GM12878 (cell line): ENCODE data around the gene PPP1R15A. TPM values are rescaled to one million over a fixed set of nuclear protein-coding genes. Genes with fewer than 3 reads are reported as not detected.

Experiments used
- CHD1 ChIP-seq: IDR thresholded peaks from 2 replicates; pipeline ENCODE4 v1.6.1; 2012; ENCODE audit warnings: low read depth, low read length, improper control_type of control experiment
- CHD2 ChIP-seq: IDR thresholded peaks from 2 replicates; pipeline ENCODE4 v1.6.1; 2011; ENCODE audit warnings: low read depth, low read length, improper control_type of control experiment, borderline replicate concordance
- CREM ChIP-seq: IDR thresholded peaks from 2 replicates; pipeline ENCODE4 v1.6.1; 2014; ENCODE audit warnings: antibody characterized with exemption, low read depth
- CTCF ChIP-seq, 3 experiments: IDR thresholded peaks in 2 of 3; conservative IDR thresholded peaks in 1 of 3; 2 replicates each; pipeline ENCODE4 v1.5.1; 2011; ENCODE audit warnings: low read depth in 3 of 3, low read length in 3 of 3, mild to moderate bottlenecking in 3 of 3, control low read depth in 2 of 3, moderate library complexity in 2 of 3, inconsistent platforms in 1 of 3, mixed read lengths in 1 of 3; ENCODE audit not compliant: control insufficient read depth in 2 of 3, insufficient read depth in 1 of 3; ENCODE audit errors: extremely low read depth in 1 of 3
- E2F8 ChIP-seq: fragments of 450-650 bp; IDR thresholded peaks from 2 replicates; pipeline ENCODE4 v1.6.1; 2018; ENCODE audit warnings: mild to moderate bottlenecking, low read depth, moderate library complexity; ENCODE audit not compliant: partially characterized antibody
- KDM1A ChIP-seq: fragments of 200-600 bp; sonication (generic); IDR thresholded peaks from 2 replicates; pipeline ENCODE4 v1.6.1; 2016; ENCODE audit warnings: borderline replicate concordance
- MEF2A ChIP-seq: IDR thresholded peaks from 2 replicates; pipeline ENCODE4 v1.6.1; 2011; ENCODE audit warnings: low read depth, mild to moderate bottlenecking, low read length, moderate library complexity; ENCODE audit not compliant: insufficient read depth
- MLLT1 ChIP-seq: fragments of 450-650 bp; IDR thresholded peaks from 2 replicates; pipeline ENCODE4 v1.6.1; 2016; ENCODE audit warnings: mild to moderate bottlenecking
- NFIC ChIP-seq: IDR thresholded peaks from 2 replicates; pipeline ENCODE4 v1.6.1; 2012; ENCODE audit warnings: low read depth, mild to moderate bottlenecking, inconsistent platforms, low read length, moderate library complexity
- NKRF ChIP-seq: fragments of 450-650 bp; conservative IDR thresholded peaks from 2 replicates; pipeline ENCODE4 v1.6.1; 2017; ENCODE audit warnings: mild to moderate bottlenecking, moderate library complexity
- PRDM15 ChIP-seq: fragments of 450-650 bp; formaldehyde crosslinking; IDR thresholded peaks from 2 replicates; pipeline ENCODE4 v1.4.0; 2020; ENCODE audit warnings: mild to moderate bottlenecking, moderate library complexity
- SIN3A ChIP-seq: IDR thresholded peaks from 2 replicates; pipeline ENCODE4 v1.6.1; 2012; ENCODE audit warnings: low read depth, low read length, improper control_type of control experiment
- SP1 ChIP-seq: IDR thresholded peaks from one replicate; pipeline ENCODE4 v1.6.1; 2011; ENCODE audit warnings: low read depth, low read length
- SREBF2 ChIP-seq: IDR thresholded peaks from 2 replicates; pipeline ENCODE4 v1.6.1; 2012; ENCODE audit warnings: mild to moderate bottlenecking, low read length
- SRF ChIP-seq, 2 experiments: IDR thresholded peaks; 2 replicates each; pipeline ENCODE4 v1.6.1; 2011; ENCODE audit warnings: low read depth in 2 of 2, low read length in 2 of 2, mild to moderate bottlenecking in 1 of 2, moderate library complexity in 1 of 2
- YY1 ChIP-seq: IDR thresholded peaks from 2 replicates; pipeline ENCODE4 v1.6.1; 2011; ENCODE audit warnings: low read depth, mild to moderate bottlenecking, low read length
- ZNF622 ChIP-seq: fragments of 450-650 bp; IDR thresholded peaks from 2 replicates; pipeline ENCODE4 v1.6.1; 2017; ENCODE audit warnings: mild to moderate bottlenecking, inconsistent platforms
- polyA plus RNA-seq, 11 experiments: library from polyadenylated mRNA; depleted of rRNA in 4 of 11; unstranded in 6 of 11; stranded (reverse) in 5 of 11; fragments of >200 nt; fragmentation: Nextera tagmentation in 4 of 11; fragmentation: Illumina TruSeq in 1 of 11; extraction: Ambion mirVana in 4 of 11; extraction: Trizol in 1 of 11; gene quantifications; 1 replicate in 1 of 11; 2 replicates in 10 of 11; pipeline versions ENCODE4 v1.2.1 to v1.2.3, GENCODE V29; 2011 to 2016; ENCODE audit warnings: inconsistent platforms in 2 of 11, missing spikeins in 2 of 11, low read depth in 1 of 11
- total RNA-seq, 4 experiments: library from RNA; depleted of rRNA in 3 of 4; stranded (reverse); fragments of >200 nt in 3 of 4; fragmentation: Illumina TruSeq in 1 of 4; extraction: Trizol in 1 of 4; gene quantifications; 2 replicates each; pipeline versions ENCODE4 v1.2.1 to v1.2.3, GENCODE V29; 2013 to 2021

PPP1R15A gene
- total and polyA plus RNA-seq, 10 of the 15 experiments (the other 5 are each of a cell fraction or from before 2014, with no cell fraction given) = 0.68 to 50.8 (median 27.7) TPM

- TF ChIP-seq SP1 = peak; percentile 82
- no peak; a peak in 1 of 6 replicates for TF ChIP-seq CTCF (IDR thresholded peaks at IDR 0.05 in 2 of 3, conservative IDR thresholded peaks at IDR 0.05 in 1 of 3; ENCODE audit: control insufficient read depth in 2 of 3, extremely low read depth in 1 of 3, insufficient read depth in 1 of 3, low read depth in 3 of 3, low read length in 3 of 3)
- peak; percentile 71; the same call in 1 of the 2 replicates for TF ChIP-seq SIN3A
- TF ChIP-seq KDM1A = no peak
- no peak for TF ChIP-seq SREBF2
- no peak for TF ChIP-seq ZNF622
- peak; percentile 92 for TF ChIP-seq MLLT1
- peak; percentile 92 for TF ChIP-seq YY1
- no peak for TF ChIP-seq NFIC
- peak; percentile 89; the same call in 1 of the 2 replicates for TF ChIP-seq CHD1
- 0 out of 2 replicates have a peak, but pooled peaks have one; percentile 39 for TF ChIP-seq MEF2A
- no peak for TF ChIP-seq SRF (IDR thresholded peaks at IDR 0.05; ENCODE audit: low read depth in 2 of 2, low read length in 2 of 2)
- TF ChIP-seq NKRF = peak; percentile 89
- TF ChIP-seq E2F8 = no peak
- peak; percentile 95 for TF ChIP-seq CREM
- peak; percentile 95 for TF ChIP-seq CHD2
- no peak for TF ChIP-seq PRDM15 (CRISPR knock-in tag)
Measured at GRCh38 chr19:48872182-48872883, at the start of gene PPP1R15A (continued).
